Activated naive CD4-positive, alpha-beta T cell treated with anti-CD3 and anti-CD28 coated beads, Interleukin-2, amount 50 U/mL, for 72 hours (primary cell): ENCODE measurements around the gene WDR37. TPM values are rescaled to one million over a fixed set of nuclear protein-coding genes. Genes with fewer than 3 reads are reported as not detected.
"Not testable (repeated sequence)": the region's sequence is repeated elsewhere in the genome, so short reads cannot be mapped to it uniquely, and the experiment has no call there.

Experiments
- ATAC-seq, 2 donors: fragments of 150-1000 bp; cut with Tn5 transposase; 2 replicates each; pipeline ENCODE4 v1.10.0; 2021; ENCODE audit warnings: mild to moderate bottlenecking in 2 of 2, moderate library complexity in 2 of 2
- DNase-seq, 2 donors: peaks; one replicate each; pipeline ENCODE4 v3.0.0; 2021 to 2022; ENCODE audit warnings: low spot score in 2 of 2
- H3K27ac Mint-ChIP-seq, 2 donors: one replicate each; pipeline ENCODE4 v1.8.0; 2022; ENCODE audit warnings: mild to moderate bottlenecking in 2 of 2, mixed read lengths in 2 of 2
- H3K36me3 Mint-ChIP-seq, 2 donors: one replicate each; pipeline ENCODE4 v1.8.0; 2022; ENCODE audit warnings: mixed read lengths in 2 of 2
- H3K9me3 Mint-ChIP-seq, 2 donors: one replicate each; pipeline ENCODE4 v1.8.0; 2022; ENCODE audit warnings: mixed read lengths in 2 of 2
- total RNA-seq, 2 donors: library from RNA; stranded (reverse); gene quantifications; one replicate each; pipeline ENCODE4 v1.2.3, GENCODE V29; 2022

Gene WDR37
- total RNA-seq, 2 donors from 2014 or later, result 21.2 to 31.5 TPM

- ATAC-seq, result no peak
- no peaks in the 10 kb centered on the region for H3K36me3 Mint-ChIP-seq
- H3K27ac Mint-ChIP-seq, result no peak overlapping the region
- H3K9me3 Mint-ChIP-seq, result no peaks in the 10 kb centered on the region
- no peak for DNase-seq
These were observed 101.9 kb downstream of the WDR37 start for GRCh38 chr10:1158066-1158465.

GRCh38 chr10:1158536-1158935 is 102.4 kb downstream of the WDR37 start:
- H3K9me3 Mint-ChIP-seq, H3K27ac Mint-ChIP-seq, H3K36me3 Mint-ChIP-seq, ATAC-seq: not testable (repeated sequence)
- DNase-seq, result peak in 1 of 2 donors; percentile 11

GRCh38 chr10:1159131-1160061 is 103.2 kb downstream of the WDR37 start:
- ATAC-seq (no peak), DNase-seq (peak in 1 of 2 donors; percentile 20)
- peak overlapping the region in 1 of 2 donors; percentile 66 for H3K27ac Mint-ChIP-seq
- no peaks in the 10 kb centered on the region for H3K36me3 Mint-ChIP-seq
- H3K9me3 Mint-ChIP-seq, result no peaks in the 10 kb centered on the region

DNA sequence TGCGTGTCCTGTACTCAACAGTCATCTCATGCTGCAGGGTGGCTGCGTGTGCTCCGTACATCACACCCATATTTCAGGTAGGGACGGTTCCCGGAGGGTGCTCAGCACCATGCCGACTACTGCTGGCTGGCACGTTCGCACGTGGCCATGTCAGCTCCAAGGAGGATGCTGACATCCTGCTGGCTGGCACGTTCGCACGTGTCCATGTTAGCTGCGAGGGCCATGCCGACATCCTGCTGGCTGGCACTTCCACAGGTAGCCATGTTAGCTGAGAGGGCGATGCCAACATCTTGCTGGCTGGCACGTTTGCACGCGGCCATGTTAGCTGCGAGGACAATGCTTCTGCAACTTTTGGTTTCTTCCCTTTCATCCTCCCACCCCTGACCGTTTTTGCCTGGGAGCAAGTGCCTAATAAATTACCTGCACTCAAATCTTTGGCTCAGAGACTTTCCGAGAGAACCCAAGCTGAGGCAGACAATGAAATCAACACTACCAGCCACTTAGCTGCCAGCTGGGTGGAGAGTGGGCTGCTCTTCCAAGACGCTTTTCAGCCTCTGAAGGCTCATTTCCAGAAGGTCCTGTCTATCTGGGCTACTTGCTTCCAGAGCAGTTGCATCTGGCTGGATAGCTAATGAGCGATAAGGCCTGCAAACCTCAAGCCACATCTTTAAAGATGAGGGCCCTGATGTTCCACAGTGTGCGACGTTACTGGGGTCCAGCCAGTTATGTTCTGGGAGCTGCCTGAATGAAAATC is 104.6 kb downstream of the WDR37 start:
- DNase-seq, result peak in 1 of 2 donors; percentile 28
- Mint-ChIP-seq H3K36me3 (no peaks in the 10 kb centered on the region), H3K9me3 (no peaks in the 10 kb centered on the region), H3K27ac (no peak overlapping the region)
- ATAC-seq, result no peak

GRCh38 chr10:1161315-1161673 is 105.1 kb downstream of the WDR37 start:
- H3K27ac Mint-ChIP-seq, DNase-seq, H3K36me3 Mint-ChIP-seq, H3K9me3 Mint-ChIP-seq, ATAC-seq: not testable (repeated sequence)

- Mint-ChIP-seq H3K9me3 (no peaks in the 10 kb centered on the region), H3K27ac (no peak overlapping the region), H3K36me3 (no peaks in the 10 kb centered on the region)
- DNase-seq, result peak in 1 of 2 donors; percentile 45
- no peak for ATAC-seq
These were observed 106.5 kb downstream of the WDR37 start for GRCh38 chr10:1162481-1163203.

DNA sequence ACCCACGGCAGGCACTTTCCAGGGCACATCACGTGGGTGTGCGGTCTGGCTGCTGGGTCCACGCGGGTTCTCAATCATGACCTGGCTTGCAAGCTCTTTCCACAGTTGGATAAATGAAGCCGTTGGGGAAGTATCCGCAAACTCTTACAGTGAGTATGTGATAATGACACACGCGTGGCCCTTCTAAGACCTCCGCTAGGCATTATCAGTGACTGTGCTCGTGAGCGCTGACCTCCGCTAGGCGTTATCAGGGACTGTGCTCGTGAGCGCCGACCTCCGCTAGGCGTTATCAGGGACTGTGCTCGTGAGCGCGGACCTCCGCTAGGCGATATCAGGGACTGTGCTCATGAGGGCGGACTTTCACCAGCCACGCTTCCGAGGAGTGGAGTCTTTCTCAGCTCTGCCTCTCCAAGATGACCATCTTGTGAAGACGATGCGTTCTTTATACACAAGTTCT is 107.0 kb downstream of the WDR37 start:
- Mint-ChIP-seq H3K27ac (no peak overlapping the region), H3K9me3 (no peaks in the 10 kb centered on the region), H3K36me3 (no peaks in the 10 kb centered on the region)
- no peak for ATAC-seq
- DNase-seq, result peak in 1 of 2 donors; percentile 21

- Mint-ChIP-seq H3K9me3 (no peaks in the 10 kb centered on the region), H3K27ac (no peak overlapping the region), H3K36me3 (no peaks in the 10 kb centered on the region)
- ATAC-seq, result no peak
- no peak for DNase-seq
These were observed 107.6 kb downstream of the WDR37 start for GRCh38 chr10:1163831-1164230.

DNA sequence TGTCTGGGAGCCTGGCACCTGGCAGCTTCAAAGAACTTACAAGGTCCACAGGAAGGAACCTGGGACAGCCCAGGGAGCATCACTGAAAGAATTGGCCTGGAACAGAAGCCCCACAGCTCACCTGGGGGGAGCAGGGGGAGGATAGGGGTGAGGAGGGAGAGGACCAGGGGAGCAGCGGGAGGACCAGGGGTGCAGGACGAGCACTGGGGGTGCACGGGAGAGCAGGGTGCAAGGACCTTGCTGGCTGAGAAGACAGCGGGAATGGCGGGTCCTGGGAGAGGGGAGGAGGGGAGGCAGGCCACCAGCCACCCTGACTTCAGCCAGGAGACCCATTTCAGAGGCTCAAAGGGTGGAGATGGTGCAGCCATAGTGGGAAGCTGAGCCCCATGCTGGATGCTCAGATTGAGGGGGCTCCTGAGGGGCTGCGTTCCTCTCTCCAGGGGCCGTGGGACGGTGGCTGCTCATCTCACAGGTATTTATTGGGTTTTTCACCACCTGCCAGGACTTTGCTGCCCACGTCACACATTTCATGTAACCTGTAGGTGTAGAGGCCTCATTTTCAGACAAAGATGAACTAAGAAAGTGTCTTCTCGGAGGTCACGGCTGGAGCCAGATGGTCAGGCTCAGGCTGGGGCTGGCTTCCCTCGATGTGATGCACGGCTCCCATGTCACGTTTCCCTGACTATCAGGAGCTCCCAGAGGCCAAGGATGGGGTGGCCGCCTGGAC is 110.1 kb downstream of the WDR37 start:
- no peaks in the 10 kb centered on the region for H3K36me3 Mint-ChIP-seq
- no peaks in the 10 kb centered on the region for H3K9me3 Mint-ChIP-seq
- DNase-seq (no peak), ATAC-seq (no peak)
- H3K27ac Mint-ChIP-seq, result no peak overlapping the region

- Mint-ChIP-seq H3K9me3 (no peaks in the 10 kb centered on the region), H3K36me3 (no peaks in the 10 kb centered on the region), H3K27ac (no peak overlapping the region)
- DNase-seq, result no peak
- no peak for ATAC-seq
These were observed 110.7 kb downstream of the WDR37 start for GRCh38 chr10:1166828-1167275.

GRCh38 chr10:1168763-1169162 is 112.6 kb downstream of the WDR37 start:
- DNase-seq, result no peak
- H3K27ac Mint-ChIP-seq, result no peak overlapping the region
- H3K9me3 Mint-ChIP-seq, result no peaks in the 10 kb centered on the region
- H3K36me3 Mint-ChIP-seq, result no peaks in the 10 kb centered on the region
- no peak for ATAC-seq

DNA sequence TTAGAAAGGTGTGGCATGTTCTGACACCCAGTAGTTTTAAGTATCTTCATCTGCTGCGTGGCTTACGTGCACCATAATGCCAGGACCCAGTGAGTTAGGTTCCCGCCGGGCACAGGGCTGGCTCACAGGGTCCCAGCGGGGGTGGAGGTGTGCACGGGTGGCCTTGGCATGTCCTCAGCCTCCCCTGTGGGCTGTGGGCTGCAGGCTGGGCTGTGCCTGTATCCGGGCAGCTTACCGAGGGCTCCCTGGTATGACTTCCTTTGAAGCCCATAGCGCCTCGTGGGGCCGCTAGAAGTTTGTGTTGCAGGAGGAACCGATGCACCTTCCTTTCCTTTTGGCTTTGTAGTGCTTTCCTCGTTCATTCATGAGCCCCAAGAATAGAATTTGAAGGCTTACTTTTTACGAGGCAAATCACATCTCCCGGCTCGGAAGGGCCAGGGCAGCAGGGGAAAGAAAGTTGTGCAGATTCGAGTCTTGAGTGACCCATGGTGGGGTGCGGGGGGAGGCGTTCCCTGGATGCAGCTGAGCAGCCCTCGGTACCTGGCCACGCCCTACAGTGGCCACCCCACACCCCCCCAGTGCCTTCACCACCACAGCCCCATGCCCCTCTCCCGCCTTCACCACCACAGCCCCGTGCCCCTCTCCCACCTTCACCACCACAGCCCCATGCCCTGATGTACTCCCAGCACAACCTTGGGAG is 113.2 kb downstream of the WDR37 start:
- Mint-ChIP-seq H3K9me3 (no peaks in the 10 kb centered on the region), H3K36me3 (no peaks in the 10 kb centered on the region), H3K27ac (no peak overlapping the region)
- DNase-seq (no peak), ATAC-seq (no peak)

GRCh38 chr10:1169981-1170866 is 114.0 kb downstream of the WDR37 start:
- no peak for DNase-seq
- no peak overlapping the region for H3K27ac Mint-ChIP-seq
- H3K9me3 Mint-ChIP-seq, result no peaks in the 10 kb centered on the region
- H3K36me3 Mint-ChIP-seq, result no peaks in the 10 kb centered on the region
- no peak for ATAC-seq

DNA sequence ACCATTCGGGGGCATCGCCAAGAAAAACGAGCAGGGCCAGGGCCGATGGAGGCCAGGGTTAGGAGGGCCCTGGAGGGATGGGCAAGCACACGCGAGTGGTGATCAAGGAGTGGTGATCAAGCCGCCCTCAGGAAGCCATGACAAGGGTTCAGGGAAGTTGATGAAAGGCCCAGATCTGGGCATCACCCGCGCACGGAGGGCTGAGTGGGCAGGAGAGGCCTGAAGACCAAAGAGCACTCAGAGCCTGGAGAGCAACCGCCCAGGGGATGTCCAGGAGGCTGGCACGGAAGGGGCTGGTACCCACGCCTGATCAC is 114.6 kb downstream of the WDR37 start:
- ATAC-seq, result no peak
- Mint-ChIP-seq H3K9me3 (no peaks in the 10 kb centered on the region), H3K36me3 (no peaks in the 10 kb centered on the region), H3K27ac (no peak overlapping the region)
- DNase-seq, result no peak

DNA sequence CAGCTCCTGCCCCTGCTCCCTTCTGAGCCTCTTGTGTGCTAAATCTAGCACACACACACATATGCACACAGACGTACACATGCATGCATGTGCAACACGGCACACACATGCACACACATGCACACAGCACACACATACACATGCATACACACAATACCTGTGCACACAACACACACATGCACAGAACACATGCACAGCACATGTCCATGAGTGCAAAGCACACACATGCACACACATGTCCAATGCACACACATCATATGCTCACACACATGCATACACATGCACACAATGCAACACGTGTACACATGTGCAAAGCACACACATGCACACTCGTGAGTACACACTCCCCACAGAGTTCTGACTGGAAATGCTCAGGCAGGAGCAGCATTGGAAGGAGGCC is 115.0 kb downstream of the WDR37 start:
- H3K9me3 Mint-ChIP-seq, result no peaks in the 10 kb centered on the region
- no peak overlapping the region for H3K27ac Mint-ChIP-seq
- ATAC-seq, result no peak
- no peaks in the 10 kb centered on the region for H3K36me3 Mint-ChIP-seq
- DNase-seq, result no peak
